Ishikawa (cell line): ENCODE measurements around the gene CELSR2.

Source experiments
- CEBPB ChIP-seq: IDR thresholded peaks from 2 replicates; pipeline ENCODE4 v1.6.1; 2012
- CREB1 ChIP-seq: IDR thresholded peaks from 2 replicates; pipeline ENCODE4 v1.6.1; 2012; ENCODE audit warnings: low read depth
- EGR1 ChIP-seq: IDR thresholded peaks from 2 replicates; pipeline ENCODE4 v1.6.1; 2012
- EP300 ChIP-seq: IDR thresholded peaks from 2 replicates; pipeline ENCODE4 v1.6.1; 2012; ENCODE audit warnings: borderline replicate concordance
- FOXM1 ChIP-seq: IDR thresholded peaks from 2 replicates; pipeline ENCODE4 v1.6.1; 2012; ENCODE audit warnings: low read depth, borderline replicate concordance
- NFIC ChIP-seq: IDR thresholded peaks from 2 replicates; pipeline ENCODE4 v1.6.1; 2012
- RAD21 ChIP-seq: IDR thresholded peaks from 2 replicates; pipeline ENCODE4 v1.6.1; 2012; ENCODE audit warnings: low read depth
- REST ChIP-seq: IDR thresholded peaks from 2 replicates; pipeline ENCODE4 v1.6.1; 2012; ENCODE audit warnings: low read depth, mild to moderate bottlenecking
- TAF1 ChIP-seq: IDR thresholded peaks from 2 replicates; pipeline ENCODE4 v1.6.1; 2012; ENCODE audit warnings: low read depth, mild to moderate bottlenecking
- TCF12 ChIP-seq: IDR thresholded peaks from 2 replicates; pipeline ENCODE4 v1.6.1; 2012; ENCODE audit warnings: low read depth
- TEAD4 ChIP-seq: IDR thresholded peaks from 2 replicates; pipeline ENCODE4 v1.6.1; 2012
- YY1 ChIP-seq: IDR thresholded peaks from 2 replicates; pipeline ENCODE4 v1.6.1; 2012; ENCODE audit warnings: low read depth
- ZBTB7A ChIP-seq: IDR thresholded peaks from 2 replicates; pipeline ENCODE4 v1.6.1; 2012; ENCODE audit warnings: low read depth
- TF ChIP-seq, protein P1 (sequence below): IDR thresholded peaks from 2 replicates; pipeline ENCODE4 v1.6.1; 2012
- TF ChIP-seq, protein P2 (sequence below): IDR thresholded peaks from 2 replicates; pipeline ENCODE4 v1.6.1; 2012

CELSR2 gene

DNA sequence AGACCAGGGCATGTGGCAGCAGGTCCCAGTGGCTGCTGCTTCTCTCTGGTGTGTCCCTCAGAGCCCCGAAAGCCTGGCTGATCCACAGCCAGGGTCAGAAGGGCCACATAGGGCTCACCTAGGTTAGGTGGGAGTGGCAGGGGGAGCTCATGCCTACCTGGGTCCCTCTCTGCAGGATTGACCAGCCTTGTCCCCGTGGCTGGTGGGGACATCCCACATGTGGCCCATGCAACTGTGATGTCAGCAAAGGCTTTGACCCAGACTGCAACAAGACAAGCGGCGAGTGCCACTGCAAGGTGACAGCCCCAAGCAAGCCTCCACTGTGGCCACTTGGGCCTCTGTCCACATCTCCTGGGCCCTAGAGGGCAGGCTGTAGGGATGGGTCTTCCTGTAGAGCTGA, 15.7 kb downstream of the CELSR2 start:
- TF ChIP-seq EGR1 (no peak), ZBTB7A (no peak), TEAD4 (no peak), NFIC (no peak), YY1 (no peak), TAF1 (no peak), EP300 (no peak), RAD21 (no peak), TCF12 (no peak), FOXM1 (no peak), REST (no peak), CREB1 (no peak), CEBPB (no peak)
- TF ChIP-seq, protein P1, sequence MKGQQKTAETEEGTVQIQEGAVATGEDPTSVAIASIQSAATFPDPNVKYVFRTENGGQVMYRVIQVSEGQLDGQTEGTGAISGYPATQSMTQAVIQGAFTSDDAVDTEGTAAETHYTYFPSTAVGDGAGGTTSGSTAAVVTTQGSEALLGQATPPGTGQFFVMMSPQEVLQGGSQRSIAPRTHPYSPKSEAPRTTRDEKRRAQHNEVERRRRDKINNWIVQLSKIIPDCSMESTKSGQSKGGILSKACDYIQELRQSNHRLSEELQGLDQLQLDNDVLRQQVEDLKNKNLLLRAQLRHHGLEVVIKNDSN, result no peak
- TF ChIP-seq, protein P2, sequence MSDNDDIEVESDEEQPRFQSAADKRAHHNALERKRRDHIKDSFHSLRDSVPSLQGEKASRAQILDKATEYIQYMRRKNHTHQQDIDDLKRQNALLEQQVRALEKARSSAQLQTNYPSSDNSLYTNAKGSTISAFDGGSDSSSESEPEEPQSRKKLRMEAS, result no peak

DNA sequence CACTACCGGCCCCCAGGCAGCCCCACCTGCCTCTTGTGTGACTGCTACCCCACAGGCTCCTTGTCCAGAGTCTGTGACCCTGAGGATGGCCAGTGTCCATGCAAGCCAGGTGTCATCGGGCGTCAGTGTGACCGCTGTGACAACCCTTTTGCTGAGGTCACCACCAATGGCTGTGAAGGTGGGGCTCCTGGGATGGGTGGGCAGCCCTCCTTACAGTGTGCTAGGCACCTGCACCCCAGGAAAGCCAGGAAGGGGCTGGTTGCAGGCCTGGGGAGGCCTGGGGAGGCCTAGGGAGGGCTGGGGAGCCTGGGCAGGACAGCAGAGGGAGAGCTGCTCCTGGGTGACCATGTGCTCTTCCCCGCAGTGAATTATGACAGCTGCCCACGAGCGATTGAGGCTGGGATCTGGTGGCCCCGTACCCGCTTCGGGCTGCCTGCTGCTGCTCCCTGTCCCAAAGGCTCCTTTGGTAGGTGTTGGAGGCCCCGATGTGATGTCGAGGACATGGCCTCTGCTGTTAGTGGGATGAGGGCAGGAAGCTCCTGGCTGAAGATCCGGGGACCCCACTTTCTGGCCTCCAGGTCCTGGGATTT, 16.5 kb downstream of the CELSR2 start:
- TF ChIP-seq EGR1, result no peak
- TF ChIP-seq CEBPB, result no peak
- TF ChIP-seq, protein P1, result no peak
- no peak for TF ChIP-seq TEAD4
- no peak for TF ChIP-seq TCF12
- no peak for TF ChIP-seq RAD21
- no peak for TF ChIP-seq NFIC
- TF ChIP-seq YY1, result no peak
- TF ChIP-seq, protein P2, result no peak
- no peak for TF ChIP-seq ZBTB7A
- no peak for TF ChIP-seq TAF1
- no peak for TF ChIP-seq FOXM1
- TF ChIP-seq CREB1, result no peak
- TF ChIP-seq EP300, result no peak
- no peak for TF ChIP-seq REST

DNA sequence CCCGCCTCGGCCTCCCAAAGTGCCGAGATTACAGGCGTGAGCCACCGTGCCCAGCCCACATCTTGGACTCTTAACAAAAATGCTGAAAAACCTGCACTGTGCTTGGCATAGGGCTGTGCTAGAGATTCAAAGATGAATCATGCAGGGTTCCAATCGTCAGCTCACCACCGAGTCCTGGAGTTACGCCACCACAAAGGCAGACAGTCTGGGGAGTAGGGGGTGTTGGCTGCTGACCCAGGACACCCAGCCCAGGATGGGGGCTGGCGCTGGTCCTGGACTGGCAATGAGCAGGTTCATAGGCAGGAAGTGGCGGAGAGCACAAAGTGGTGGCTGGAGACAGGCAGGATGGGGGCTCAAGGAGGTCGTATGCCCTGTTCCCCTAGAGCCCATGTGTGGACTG, 17.6 kb downstream of the CELSR2 start:
- TF ChIP-seq NFIC, result no peak
- TF ChIP-seq, protein P2, result no peak
- TF ChIP-seq CEBPB, result no peak
- TF ChIP-seq, protein P1, result no peak
- no peak for TF ChIP-seq EGR1

- TF ChIP-seq RAD21, result no peak
- TF ChIP-seq EP300, result no peak
- TF ChIP-seq, protein P1, result no peak
- no peak for TF ChIP-seq CREB1
- no peak for TF ChIP-seq TEAD4
- TF ChIP-seq CEBPB, result no peak
- TF ChIP-seq EGR1, result no peak
- TF ChIP-seq TCF12, result no peak
- TF ChIP-seq, protein P2, result no peak
- no peak for TF ChIP-seq REST
- no peak for TF ChIP-seq YY1
- TF ChIP-seq NFIC, result no peak
- no peak for TF ChIP-seq FOXM1
- TF ChIP-seq TAF1, result no peak
- TF ChIP-seq ZBTB7A, result no peak
Observed at GRCh38 chr1:109267743-109268300, 18.5 kb downstream of the CELSR2 start.
